ENCODE results near the gene CCDC85B.

GRCh38 chr11:65872586-65873317, 17.7 kb upstream of the CCDC85B start, which contains the start of gene EFEMP2:
- no peak for TF ChIP-seq CTCF (IDR thresholded peaks at IDR 0.05)
- no peak for TF ChIP-seq POLR2A (IDR thresholded peaks at IDR 0.05)
